22Rv1 (cell line): Measurements from ENCODE around the gene ENPP7.

Source experiments
- ZFX ChIP-seq: fragments of 450-650 bp; IDR thresholded peaks from 2 replicates; pipeline ENCODE4 v1.6.1; 2017; ENCODE audit warnings: antibody characterized with exemption, borderline replicate concordance
- TF ChIP-seq, protein P1 (sequence below): fragments of 450-650 bp; IDR thresholded peaks from 2 replicates; pipeline ENCODE4 v1.5.1; 2017; ENCODE audit warnings: mild to moderate bottlenecking

- TF ChIP-seq, protein P1, sequence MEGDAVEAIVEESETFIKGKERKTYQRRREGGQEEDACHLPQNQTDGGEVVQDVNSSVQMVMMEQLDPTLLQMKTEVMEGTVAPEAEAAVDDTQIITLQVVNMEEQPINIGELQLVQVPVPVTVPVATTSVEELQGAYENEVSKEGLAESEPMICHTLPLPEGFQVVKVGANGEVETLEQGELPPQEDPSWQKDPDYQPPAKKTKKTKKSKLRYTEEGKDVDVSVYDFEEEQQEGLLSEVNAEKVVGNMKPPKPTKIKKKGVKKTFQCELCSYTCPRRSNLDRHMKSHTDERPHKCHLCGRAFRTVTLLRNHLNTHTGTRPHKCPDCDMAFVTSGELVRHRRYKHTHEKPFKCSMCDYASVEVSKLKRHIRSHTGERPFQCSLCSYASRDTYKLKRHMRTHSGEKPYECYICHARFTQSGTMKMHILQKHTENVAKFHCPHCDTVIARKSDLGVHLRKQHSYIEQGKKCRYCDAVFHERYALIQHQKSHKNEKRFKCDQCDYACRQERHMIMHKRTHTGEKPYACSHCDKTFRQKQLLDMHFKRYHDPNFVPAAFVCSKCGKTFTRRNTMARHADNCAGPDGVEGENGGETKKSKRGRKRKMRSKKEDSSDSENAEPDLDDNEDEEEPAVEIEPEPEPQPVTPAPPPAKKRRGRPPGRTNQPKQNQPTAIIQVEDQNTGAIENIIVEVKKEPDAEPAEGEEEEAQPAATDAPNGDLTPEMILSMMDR = no peak
- TF ChIP-seq ZFX = no peak
These were observed 26.5 kb downstream of the ENPP7 start for GRCh38 chr17:79757140-79757745.
